Endothelial cell of umbilical vein (primary cell): ENCODE measurements around the gene FURIN. TPM values are rescaled to one million over a fixed set of nuclear protein-coding genes. Genes with fewer than 3 reads are reported as not detected.

Experiments
- BruUV-seq: library from RNA; stranded (reverse); fragments of 400-500 nt; replicated peaks from 2 replicates; lab custom pipeline; 2021; lab: Mats Ljungman, UMichigan
- CTCF ChIA-PET: fragments of 300-600, 350-600 bp; sonication (Branson Sonifier 250); formaldehyde crosslinking; loops from one replicate; lab custom pipeline; 2021; ENCODE audit warnings: antibody characterized with exemption, inconsistent platforms; lab: Charles Lee
- POLR2A ChIA-PET: fragments of 300-600, 350-600 bp; sonication (Branson Sonifier 250); formaldehyde crosslinking; loops from one replicate; lab custom pipeline; 2021; ENCODE audit warnings: antibody characterized with exemption, inconsistent platforms; lab: Charles Lee
- DNase-seq: peaks from one replicate; pipeline ENCODE4 v3.0.0-alpha.2; 2011; ENCODE audit warnings: low read depth, low spot score
- FAIRE-seq: peaks from 2 replicates; lab custom pipeline; 2011; peaks lifted over from hg19 to GRCh38; lab: Jason Lieb, UNC
- H2AFZ ChIP-seq: 2 replicates; pipeline ENCODE4 v1.6.0; 2012; ENCODE audit warnings: low read depth, low read length, control low read depth, inconsistent platforms
- H3K27ac ChIP-seq: 2 replicates; pipeline ENCODE4 v1.5.1; 2011; ENCODE audit warnings: low read depth, mild to moderate bottlenecking, control low read depth, low read length, moderate library complexity; ENCODE audit not compliant: insufficient read depth
- H3K27me3 ChIP-seq, 2 experiments: 2 replicates each; pipeline versions ENCODE4 v1.6.0 to v1.6.1; 2011; ENCODE audit warnings: low read length in 2 of 2, mixed read lengths in 1 of 2; ENCODE audit not compliant: control insufficient read depth in 2 of 2, insufficient read depth in 2 of 2
- H3K36me3 ChIP-seq, 2 experiments: 2 replicates in 1 of 2; 3 replicates in 1 of 2; pipeline ENCODE4 v1.5.1; 2011; ENCODE audit warnings: low read length in 2 of 2, mild to moderate bottlenecking in 1 of 2, moderate library complexity in 1 of 2; ENCODE audit not compliant: control insufficient read depth in 2 of 2, insufficient read depth in 2 of 2; ENCODE audit errors: extremely low read depth in 1 of 2
- H3K4me1 ChIP-seq: 3 replicates; pipeline ENCODE4 v1.5.1; 2011; ENCODE audit warnings: mild to moderate bottlenecking, low read length; ENCODE audit not compliant: control insufficient read depth, insufficient read depth; ENCODE audit errors: extremely low read depth
- H3K4me2 ChIP-seq: 2 replicates; pipeline ENCODE4 v1.6.1; 2011; ENCODE audit warnings: low read length, control low read depth, mixed read lengths; ENCODE audit not compliant: insufficient read depth
- H3K4me3 ChIP-seq, 3 experiments: fragments of 200-600 bp in 1 of 3; sonication (generic), shearing (Covaris generic) in 1 of 3; replicated peaks in 1 of 3; 2 replicates each; pipeline ENCODE4 v1.5.1; 2011 to 2016; ENCODE audit warnings: control low read depth in 3 of 3, low read length in 3 of 3, mild to moderate bottlenecking in 2 of 3, inconsistent platforms in 1 of 3, low read depth in 1 of 3, moderate library complexity in 1 of 3; ENCODE audit not compliant: insufficient read depth in 1 of 3
- H3K79me2 ChIP-seq: 2 replicates; pipeline ENCODE4 v1.6.0; 2012; ENCODE audit warnings: low read length, inconsistent platforms; ENCODE audit not compliant: control insufficient read depth, insufficient read depth
- H3K9ac ChIP-seq: replicated peaks from 2 replicates; pipeline ENCODE3; 2011; ENCODE audit warnings: low read length, control low read depth; ENCODE audit not compliant: insufficient read depth; ENCODE audit errors: extremely low read depth
- H3K9me1 ChIP-seq: replicated peaks from 3 replicates; pipeline ENCODE4 v1.6.0; 2011; ENCODE audit warnings: mild to moderate bottlenecking, low read length; ENCODE audit not compliant: control insufficient read depth, insufficient read depth; ENCODE audit errors: extremely low read depth
- H3K9me3 ChIP-seq: replicated peaks from 2 replicates; pipeline ENCODE4 v1.5.1; 2012; ENCODE audit warnings: low read length, inconsistent platforms; ENCODE audit not compliant: control insufficient read depth, insufficient read depth
- H4K20me1 ChIP-seq: replicated peaks from 2 replicates; pipeline ENCODE3; 2011; ENCODE audit warnings: mild to moderate bottlenecking, low read length; ENCODE audit not compliant: control insufficient read depth, insufficient read depth; ENCODE audit errors: extremely low read depth
- CTCF ChIP-seq, 2 donors: IDR thresholded peaks; 1 replicate in 1 of 2; 2 replicates in 1 of 2; pipeline ENCODE4 v1.5.1; 2011; ENCODE audit warnings: low read length in 2 of 2, mild to moderate bottlenecking in 2 of 2, moderate library complexity in 2 of 2, control low read depth in 1 of 2, inconsistent platforms in 1 of 2, low read depth in 1 of 2; ENCODE audit not compliant: insufficient read depth in 1 of 2; ENCODE audit errors: extremely low read depth in 1 of 2
- EZH2 ChIP-seq: IDR thresholded peaks from 2 replicates; pipeline ENCODE4 v1.6.1; 2012; ENCODE audit warnings: borderline replicate concordance, low read depth, mild to moderate bottlenecking, moderate library complexity, low read length, inconsistent platforms; ENCODE audit not compliant: severe bottlenecking
- FOS ChIP-seq: IDR thresholded peaks from 2 replicates; pipeline ENCODE4 v1.6.1; 2011; ENCODE audit warnings: mild to moderate bottlenecking, low read length, moderate library complexity, borderline replicate concordance; ENCODE audit not compliant: insufficient read depth
- GATA2 ChIP-seq: IDR thresholded peaks from 2 replicates; pipeline ENCODE4 v1.7.0; 2011; ENCODE audit warnings: low read depth, mild to moderate bottlenecking, moderate library complexity, mixed read lengths, low read length; ENCODE audit not compliant: insufficient read length, insufficient read depth
- JUN ChIP-seq: IDR thresholded peaks from 2 replicates; pipeline ENCODE4 v1.6.1; 2011; ENCODE audit warnings: borderline replicate concordance, low read depth; ENCODE audit not compliant: insufficient read length, insufficient read depth
- MYC ChIP-seq: IDR thresholded peaks from one replicate; pipeline ENCODE4 v1.6.1; 2011; ENCODE audit warnings: mild to moderate bottlenecking, low read depth, low read length
- POLR2A ChIP-seq: IDR thresholded peaks from 2 replicates; pipeline ENCODE4 v1.6.1; 2012; ENCODE audit warnings: low read depth, mild to moderate bottlenecking, control low read depth, low read length
- POLR2AphosphoS5 ChIP-seq: IDR thresholded peaks from 2 replicates; pipeline ENCODE4 v1.6.1; 2012; ENCODE audit warnings: low read depth, mild to moderate bottlenecking, control low read depth, low read length, moderate library complexity; ENCODE audit not compliant: insufficient read depth
- dilution Hi-C: fragments of 300-500 bp; cut with MboI; formaldehyde crosslinking; loops from one replicate; pipeline ENCODE4 v1.15.0; 2019; ENCODE audit warnings: low sequenced_read_pairs; ENCODE audit not compliant: extremely low pct_ligation_motif_present
- intact Hi-C: fragments of 100-400 bp; cut with micrococcal nuclease; formaldehyde crosslinking; loops from one replicate; pipeline ENCODE4 v1.10.0; 2022
- polyA plus RNA-seq, 4 experiments: library from polyadenylated mRNA; depleted of rRNA in 3 of 4; stranded (reverse) in 3 of 4; unstranded in 1 of 4; fragments of >200 nt; gene quantifications; 2 replicates each; pipeline versions ENCODE4 v1.2.1 to v1.2.3, GENCODE V29; 2011 to 2012; ENCODE audit warnings: missing spikeins in 1 of 4
- total RNA-seq: library from RNA; stranded (reverse); gene quantifications from 2 replicates; pipeline ENCODE4 v1.2.3, GENCODE V29; 2021
- TF ChIP-seq, protein P1 (sequence below): IDR thresholded peaks from 2 replicates; pipeline ENCODE4 v1.6.1; 2011; ENCODE audit not compliant: insufficient read depth, insufficient read length

The FURIN gene
- total and polyA plus RNA-seq, 2 donors (not counting 3 experiments of a cell fraction or from before 2014, with no cell fraction given), result 77.4 to 131 TPM

DNA sequence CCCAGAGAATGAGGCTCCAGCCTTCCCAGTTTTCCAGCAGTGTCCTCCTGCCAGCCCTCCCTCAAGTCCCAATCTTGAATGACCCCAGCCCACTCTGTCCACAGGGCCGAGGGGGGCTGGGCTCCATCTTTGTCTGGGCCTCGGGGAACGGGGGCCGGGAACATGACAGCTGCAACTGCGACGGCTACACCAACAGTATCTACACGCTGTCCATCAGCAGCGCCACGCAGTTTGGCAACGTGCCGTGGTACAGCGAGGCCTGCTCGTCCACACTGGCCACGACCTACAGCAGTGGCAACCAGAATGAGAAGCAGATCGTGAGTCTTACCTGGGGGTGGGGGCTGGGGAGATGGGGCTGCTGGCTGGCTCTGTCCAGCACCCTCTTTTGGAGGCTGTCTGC lies 10.3 kb downstream of the FURIN start:
- Histone ChIP-seq H3K9ac (no peak overlapping the region), H3K4me1 (peaks cover 11% of the 10 kb centered on the region), H3K4me2 (no peak overlapping the region), H3K36me3 (peaks cover 15 to 51% of the 10 kb centered on the region in 2 experiments), H3K79me2 (peaks cover 22% of the 10 kb centered on the region), H3K9me1 (no peaks in the 10 kb centered on the region), H4K20me1 (no peaks in the 10 kb centered on the region), H2AFZ (no peak overlapping the region), H3K4me3 (no peak overlapping the region), H3K27me3 (no peaks in the 10 kb centered on the region), H3K27ac (no peak overlapping the region), H3K9me3 (no peaks in the 10 kb centered on the region)
- intact Hi-C loops (no loop called here), dilution Hi-C loops (no loop called here)
- BruUV-seq, result no TSS peak
- FAIRE-seq (no peak), DNase-seq (no peak)
- ChIA-PET POLR2A (no interaction called here), CTCF (no interaction called here)
- TF ChIP-seq POLR2AphosphoS5 (no peak), CTCF (IDR thresholded peaks at IDR 0.05; ENCODE audit: extremely low read depth in 1 of 2, insufficient read depth in 1 of 2, low read depth in 1 of 2, low read length in 2 of 2) (no peak), EZH2 (no peak), FOS (no peak), MYC (no peak), JUN (no peak), POLR2A (no peak), GATA2 (no peak)
- TF ChIP-seq, protein P1, sequence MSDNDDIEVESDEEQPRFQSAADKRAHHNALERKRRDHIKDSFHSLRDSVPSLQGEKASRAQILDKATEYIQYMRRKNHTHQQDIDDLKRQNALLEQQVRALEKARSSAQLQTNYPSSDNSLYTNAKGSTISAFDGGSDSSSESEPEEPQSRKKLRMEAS, result no peak
